ENCODE measurements around the gene KDM5A.
"Not testable (repeated sequence)": the region's sequence is repeated elsewhere in the genome, so short reads cannot be mapped to it uniquely, and the experiment has no call there.

Gene KDM5A
- total RNA-seq = 331 to 523 (median 460) reads per million in 4 experiments

GRCh38 chr12:389142-390096, at the start of gene KDM5A:
Gene KDM5A, minus strand, starts transcription at chr12:389320. Its CDS starts 229 bp downstream, at chr12:389091.
- DNase-seq = no peak

- not testable (repeated sequence) for DNase-seq
These were observed 46.6 kb upstream of the KDM5A start for GRCh38 chr12:435737-436136.

- DNase-seq = no peak
These were observed 33.4 kb upstream of the KDM5A start for GRCh38 chr12:422526-422925.

GRCh38 chr12:418432-418831, 29.3 kb upstream of the KDM5A start:
- DNase-seq = no peak

- DNase-seq = no peak
These were observed 25.7 kb upstream of the KDM5A start for GRCh38 chr12:414859-415258.

GRCh38 chr12:402029-402389, 12.9 kb upstream of the KDM5A start:
- no peak for DNase-seq

GRCh38 chr12:401235-402028, 12.3 kb upstream of the KDM5A start, which contains the start of gene CCDC77:
Gene CCDC77, plus strand, starts transcription at chr12:401644. Its CDS starts 7,740 bp downstream, at chr12:409384.
- DNase-seq = no peak

GRCh38 chr12:400828-401227, 11.7 kb upstream of the KDM5A start:
- no peak for DNase-seq

- no peak for DNase-seq
These were observed 479 bp downstream of the KDM5A start for GRCh38 chr12:388541-389141.

GRCh38 chr12:388012-388411, 1.1 kb downstream of the KDM5A start:
- DNase-seq = no peak

- DNase-seq = no peak
These were observed 2.5 kb downstream of the KDM5A start for GRCh38 chr12:386651-387050.

GRCh38 chr12:370739-371485, 18.2 kb downstream of the KDM5A start:
- not testable (repeated sequence) for DNase-seq

- no peak for DNase-seq
These were observed 21.1 kb downstream of the KDM5A start for GRCh38 chr12:367972-368371.

GRCh38 chr12:366820-367219, 22.3 kb downstream of the KDM5A start:
- DNase-seq = no peak

- no peak for DNase-seq
These were observed 30.0 kb downstream of the KDM5A start for GRCh38 chr12:359091-359490.

GRCh38 chr12:356276-356988, 32.7 kb downstream of the KDM5A start:
- DNase-seq = no peak

- DNase-seq = not testable (repeated sequence)
These were observed 37.9 kb downstream of the KDM5A start for GRCh38 chr12:351197-351596.

GRCh38 chr12:349625-350024, 39.5 kb downstream of the KDM5A start:
- not testable (repeated sequence) for DNase-seq

GRCh38 chr12:343036-343435, 46.1 kb downstream of the KDM5A start:
- DNase-seq = not testable (repeated sequence)

GRCh38 chr12:337039-337438, 52.1 kb downstream of the KDM5A start:
- no peak for DNase-seq

- no peak for DNase-seq
These were observed 55.0 kb downstream of the KDM5A start for GRCh38 chr12:334125-334524.

All from effector CD8-positive, alpha-beta T cell (primary cell).